Measurements from ENCODE around the gene RBKS.

DNA sequence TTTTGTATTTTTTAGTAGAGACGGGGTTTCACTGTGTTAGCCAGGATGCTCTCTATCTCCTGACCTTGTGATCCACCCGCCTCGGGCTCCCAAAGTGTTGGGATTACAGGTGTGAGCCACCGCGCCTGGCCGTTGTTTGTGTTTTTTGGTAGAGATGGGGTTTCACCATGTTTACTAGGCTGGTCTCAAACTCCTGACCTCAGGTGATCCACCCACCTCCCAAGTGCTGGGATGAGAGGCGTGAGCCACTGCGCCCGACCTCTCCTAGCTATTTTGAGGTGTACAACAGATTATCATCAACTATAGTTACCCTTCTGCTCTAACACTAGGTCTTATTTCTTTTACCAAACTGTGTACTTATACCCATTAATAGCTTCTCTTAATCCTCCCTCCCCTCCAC, 147.6 kb downstream of the RBKS start:
- no peak for TF ChIP-seq EZH2phosphoT487 (IDR thresholded peaks at IDR 0.05; ENCODE audit: low read depth)
- TF ChIP-seq CTCF (IDR thresholded peaks at IDR 0.05; ENCODE audit: low read depth, low read length), result no peak
